ENCODE data around the gene ERICH4.
A peak's percentile ranks its signal among the peaks of the same experiment; 100 is the strongest.

Gene ERICH4

GRCh38 chr19:41398050-41398418 lies 44.9 kb upstream of the ERICH4 start:
- Histone ChIP-seq H3K79me2 (ENCODE audit: control insufficient read depth, low read length) (peaks cover 58% of the 10 kb centered on the region), H3K9me2 (replicated peaks; ENCODE audit: control insufficient read depth, low read length) (no peaks in the 10 kb centered on the region), H4K20me1 (ENCODE audit: control insufficient read depth, insufficient read depth, low read depth, low read length) (no peaks in the 10 kb centered on the region), H3K4me3 (ENCODE audit: low read length) (peak overlapping the region; percentile 99), H3K27me3 (ENCODE audit: control insufficient read depth, low read length) (no peaks in the 10 kb centered on the region), H3F3A (ENCODE audit: control insufficient read depth, insufficient read depth) (no peaks in the 10 kb centered on the region), H3K4me1 (ENCODE audit: control insufficient read depth, low read length) (peaks cover 30% of the 10 kb centered on the region), H3K9me3 (ENCODE audit: control insufficient read depth, insufficient read depth, low read length) (no peaks in the 10 kb centered on the region), H3K4me2 (ENCODE audit: low read length) (peak overlapping the region; percentile 64), H3K36me3 (ENCODE audit: control insufficient read depth, low read length) (peaks cover 17% of the 10 kb centered on the region), H3K27ac (ENCODE audit: low read depth, low read length) (peak overlapping the region; percentile 78)
- TF ChIP-seq CTCF (IDR thresholded peaks at IDR 0.05; ENCODE audit: low read depth, low read length, poor library complexity, severe bottlenecking) (no peak), EZH2phosphoT487 (IDR thresholded peaks at IDR 0.05; ENCODE audit: borderline replicate concordance, low read length) (no peak)

- Histone ChIP-seq H3K79me2 (ENCODE audit: control insufficient read depth, low read length) (peaks cover 53% of the 10 kb centered on the region), H3K9me3 (ENCODE audit: control insufficient read depth, insufficient read depth, low read length) (no peaks in the 10 kb centered on the region), H3K4me1 (ENCODE audit: control insufficient read depth, low read length) (peaks cover 30% of the 10 kb centered on the region), H4K20me1 (ENCODE audit: control insufficient read depth, insufficient read depth, low read depth, low read length) (no peaks in the 10 kb centered on the region), H3F3A (ENCODE audit: control insufficient read depth, insufficient read depth) (no peaks in the 10 kb centered on the region), H3K4me3 (ENCODE audit: low read length) (peak overlapping the region; percentile 99), H3K27ac (ENCODE audit: low read depth, low read length) (no peak overlapping the region), H3K4me2 (ENCODE audit: low read length) (peak overlapping the region; percentile 64), H3K36me3 (ENCODE audit: control insufficient read depth, low read length) (peaks cover 17% of the 10 kb centered on the region), H3K9me2 (replicated peaks; ENCODE audit: control insufficient read depth, low read length) (no peaks in the 10 kb centered on the region), H3K27me3 (ENCODE audit: control insufficient read depth, low read length) (no peaks in the 10 kb centered on the region)
- TF ChIP-seq EZH2phosphoT487 (IDR thresholded peaks at IDR 0.05; ENCODE audit: borderline replicate concordance, low read length) (no peak), CTCF (IDR thresholded peaks at IDR 0.05; ENCODE audit: low read depth, low read length, poor library complexity, severe bottlenecking) (no peak)
These were observed 44.4 kb upstream of the ERICH4 start for GRCh38 chr19:41398598-41398997.

GRCh38 chr19:41399091-41399490 lies 43.9 kb upstream of the ERICH4 start:
- TF ChIP-seq CTCF (IDR thresholded peaks at IDR 0.05; ENCODE audit: low read depth, low read length, poor library complexity, severe bottlenecking) (no peak), EZH2phosphoT487 (IDR thresholded peaks at IDR 0.05; ENCODE audit: borderline replicate concordance, low read length) (no peak)
- Histone ChIP-seq H3K27ac (ENCODE audit: low read depth, low read length) (no peak overlapping the region), H3F3A (ENCODE audit: control insufficient read depth, insufficient read depth) (no peaks in the 10 kb centered on the region), H3K4me3 (ENCODE audit: low read length) (peak overlapping the region; percentile 99), H3K36me3 (ENCODE audit: control insufficient read depth, low read length) (peaks cover 14% of the 10 kb centered on the region), H3K79me2 (ENCODE audit: control insufficient read depth, low read length) (peaks cover 48% of the 10 kb centered on the region), H3K9me3 (ENCODE audit: control insufficient read depth, insufficient read depth, low read length) (no peaks in the 10 kb centered on the region), H3K27me3 (ENCODE audit: control insufficient read depth, low read length) (no peaks in the 10 kb centered on the region), H3K9me2 (replicated peaks; ENCODE audit: control insufficient read depth, low read length) (no peaks in the 10 kb centered on the region), H3K4me2 (ENCODE audit: low read length) (peak overlapping the region; percentile 64), H3K4me1 (ENCODE audit: control insufficient read depth, low read length) (peaks cover 30% of the 10 kb centered on the region), H4K20me1 (ENCODE audit: control insufficient read depth, insufficient read depth, low read depth, low read length) (no peaks in the 10 kb centered on the region)

GRCh38 chr19:41399525-41399924 lies 43.4 kb upstream of the ERICH4 start:
- Histone ChIP-seq H3K27me3 (ENCODE audit: control insufficient read depth, low read length) (no peaks in the 10 kb centered on the region), H3K9me2 (replicated peaks; ENCODE audit: control insufficient read depth, low read length) (no peaks in the 10 kb centered on the region), H3F3A (ENCODE audit: control insufficient read depth, insufficient read depth) (no peaks in the 10 kb centered on the region), H3K27ac (ENCODE audit: low read depth, low read length) (no peak overlapping the region), H3K9me3 (ENCODE audit: control insufficient read depth, insufficient read depth, low read length) (no peaks in the 10 kb centered on the region), H4K20me1 (ENCODE audit: control insufficient read depth, insufficient read depth, low read depth, low read length) (no peaks in the 10 kb centered on the region), H3K4me1 (ENCODE audit: control insufficient read depth, low read length) (peaks cover 28% of the 10 kb centered on the region), H3K4me3 (ENCODE audit: low read length) (no peak overlapping the region), H3K79me2 (ENCODE audit: control insufficient read depth, low read length) (peaks cover 43% of the 10 kb centered on the region), H3K4me2 (ENCODE audit: low read length) (no peak overlapping the region), H3K36me3 (ENCODE audit: control insufficient read depth, low read length) (peaks cover 14% of the 10 kb centered on the region)
- TF ChIP-seq CTCF (IDR thresholded peaks at IDR 0.05; ENCODE audit: low read depth, low read length, poor library complexity, severe bottlenecking) (no peak), EZH2phosphoT487 (IDR thresholded peaks at IDR 0.05; ENCODE audit: borderline replicate concordance, low read length) (no peak)

All from DOHH2 (cell line).